ENCODE results near the gene UBL7. TPM values are rescaled to one million over a fixed set of nuclear protein-coding genes. Genes with fewer than 3 reads are reported as not detected.
A peak's percentile ranks its signal among the peaks of the same experiment; 100 is the strongest.
"Not testable (repeated sequence)": the region's sequence is repeated elsewhere in the genome, so short reads cannot be mapped to it uniquely, and the experiment has no call there.

The UBL7 gene
- total and polyA plus RNA-seq, 8 donors, result 2.0 to 131 (median 35.8) TPM

DNA sequence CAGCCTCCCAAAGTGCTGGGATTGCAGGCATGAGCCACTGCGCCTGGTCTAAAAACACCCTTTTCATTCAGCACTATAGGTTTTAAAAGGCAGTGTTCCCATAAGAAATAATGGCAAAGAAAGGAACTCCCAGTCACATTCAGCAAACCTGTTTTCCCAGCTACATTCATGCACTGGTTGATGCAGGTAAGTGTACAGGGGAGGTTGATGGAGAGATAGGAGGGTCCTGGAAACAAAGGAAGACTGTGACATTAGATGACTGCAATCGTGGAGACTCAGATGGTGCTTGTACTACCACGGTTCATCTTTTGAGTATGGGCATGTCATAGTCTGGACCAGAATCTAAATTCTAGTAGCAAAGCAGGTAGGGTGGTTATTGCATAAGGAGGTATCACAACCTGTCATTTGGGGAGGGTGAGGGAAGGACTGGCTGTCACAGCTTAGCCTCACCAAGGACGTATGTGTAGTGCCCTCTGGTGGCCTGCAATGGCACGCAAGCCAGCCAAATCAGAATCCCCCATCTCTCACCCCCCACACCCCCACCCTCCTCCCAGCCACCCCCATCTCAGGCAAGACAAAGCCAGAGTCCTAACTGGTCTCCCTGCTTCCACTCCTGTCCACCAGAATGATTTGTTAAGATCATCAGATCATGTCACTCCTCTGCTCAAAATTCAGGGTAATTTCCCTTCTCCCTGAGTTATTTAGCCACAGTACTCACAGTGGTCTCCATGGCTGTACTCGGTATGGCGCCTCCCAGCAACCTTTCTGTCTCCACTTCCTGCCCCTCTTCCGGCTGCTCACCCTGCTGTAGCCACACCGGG, 28.8 kb upstream of the UBL7 start:
- Histone ChIP-seq H3K4me1 (no peaks in the 10 kb centered on the region), H3K27me3 (no peaks in the 10 kb centered on the region), H3K4me3 (no peak overlapping the region), H3K27ac (no peak overlapping the region), H3K9me3 (no peaks in the 10 kb centered on the region), H3K36me3 (no peaks in the 10 kb centered on the region)
- intact Hi-C loops (cut with DNase I; ENCODE audit: low total_unique reads), result no loop called here
- DNase-seq, result peak; percentile 46 to 83
- 30 to 38% (median 37%) methylated on average over 9 of the region's 9 CpGs for WGBS, 5 donors
- TF ChIP-seq EP300 (IDR thresholded peaks at IDR 0.05) (no peak), POLR2AphosphoS5 (IDR thresholded peaks at IDR 0.05) (no peak), POLR2A (IDR thresholded peaks at IDR 0.05) (no peak)
- TF ChIP-seq, protein P1, sequence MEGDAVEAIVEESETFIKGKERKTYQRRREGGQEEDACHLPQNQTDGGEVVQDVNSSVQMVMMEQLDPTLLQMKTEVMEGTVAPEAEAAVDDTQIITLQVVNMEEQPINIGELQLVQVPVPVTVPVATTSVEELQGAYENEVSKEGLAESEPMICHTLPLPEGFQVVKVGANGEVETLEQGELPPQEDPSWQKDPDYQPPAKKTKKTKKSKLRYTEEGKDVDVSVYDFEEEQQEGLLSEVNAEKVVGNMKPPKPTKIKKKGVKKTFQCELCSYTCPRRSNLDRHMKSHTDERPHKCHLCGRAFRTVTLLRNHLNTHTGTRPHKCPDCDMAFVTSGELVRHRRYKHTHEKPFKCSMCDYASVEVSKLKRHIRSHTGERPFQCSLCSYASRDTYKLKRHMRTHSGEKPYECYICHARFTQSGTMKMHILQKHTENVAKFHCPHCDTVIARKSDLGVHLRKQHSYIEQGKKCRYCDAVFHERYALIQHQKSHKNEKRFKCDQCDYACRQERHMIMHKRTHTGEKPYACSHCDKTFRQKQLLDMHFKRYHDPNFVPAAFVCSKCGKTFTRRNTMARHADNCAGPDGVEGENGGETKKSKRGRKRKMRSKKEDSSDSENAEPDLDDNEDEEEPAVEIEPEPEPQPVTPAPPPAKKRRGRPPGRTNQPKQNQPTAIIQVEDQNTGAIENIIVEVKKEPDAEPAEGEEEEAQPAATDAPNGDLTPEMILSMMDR (IDR thresholded peaks at IDR 0.05), result peak in 4 of 7 experiments; percentile 48 to 67 (median 54)

DNA sequence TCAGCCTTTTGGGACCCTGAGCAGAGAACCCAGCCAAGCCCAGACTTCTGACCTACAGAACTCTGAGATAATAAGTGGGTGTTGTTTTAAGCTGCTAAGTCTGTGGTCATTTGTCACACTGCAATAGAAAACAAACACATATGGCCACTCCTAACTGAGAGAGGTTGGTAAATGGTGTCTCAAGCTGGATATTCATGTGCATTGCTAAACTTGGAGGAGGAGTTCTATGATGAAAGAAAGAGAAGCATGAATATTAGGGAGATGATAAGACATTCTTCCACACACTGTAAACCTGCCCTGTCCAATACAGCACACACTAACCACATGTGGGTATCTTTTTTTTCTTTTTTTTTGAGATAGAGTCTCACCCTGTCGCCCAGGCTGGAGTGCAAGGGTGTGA, 27.8 kb upstream of the UBL7 start:
- TF ChIP-seq, protein P1 (IDR thresholded peaks at IDR 0.05), result no peak
- Histone ChIP-seq H3K27ac (peak overlapping the region in 1 of 5 donors; percentile 37), H3K36me3 (no peaks in the 10 kb centered on the region), H3K4me1 (no peaks in the 10 kb centered on the region), H3K4me3 (no peak overlapping the region), H3K27me3 (no peaks in the 10 kb centered on the region), H3K9me3 (no peaks in the 10 kb centered on the region)
- WGBS, 5 donors, result 58 to 89% (median 83%) methylated on average over 1 of the region's 1 CpG
- intact Hi-C loops (cut with DNase I; ENCODE audit: low total_unique reads), result no loop called here
- peak in 1 of 2 donors; percentile 44 for DNase-seq

DNA sequence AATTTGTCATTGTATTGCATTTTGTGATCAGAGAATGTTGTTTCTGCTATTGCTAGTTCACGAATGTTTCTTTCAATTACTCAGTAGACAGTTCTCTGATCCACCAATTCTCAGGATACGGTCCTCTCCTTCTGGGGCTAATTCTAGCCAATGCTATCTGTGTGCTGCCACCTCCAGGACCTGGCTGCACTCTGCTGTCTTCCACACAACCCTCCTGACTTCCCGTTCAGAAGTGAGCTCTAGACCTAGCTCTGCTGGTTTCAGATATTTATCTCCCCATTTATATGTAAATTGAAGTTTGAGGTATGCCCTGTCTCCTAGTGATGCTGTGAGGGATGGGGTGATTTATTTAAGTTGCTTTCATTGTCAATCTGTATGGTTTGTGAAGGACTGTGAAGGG, 21.7 kb upstream of the UBL7 start:
- 59 to 73% (median 72%) methylated on average over 3 of the region's 3 CpGs for WGBS, 5 donors
- TF ChIP-seq POLR2A (IDR thresholded peaks at IDR 0.05), result no peak
- TF ChIP-seq POLR2AphosphoS5 (IDR thresholded peaks at IDR 0.05), result no peak
- no peak for TF ChIP-seq EP300 (IDR thresholded peaks at IDR 0.05)
- TF ChIP-seq, protein P1 (IDR thresholded peaks at IDR 0.05), result no peak
- no peaks in the 10 kb centered on the region for H3K9me3 ChIP-seq
- H3K27me3 ChIP-seq, result no peaks in the 10 kb centered on the region
- H3K27ac ChIP-seq, result no peak overlapping the region
- no peak overlapping the region for H3K4me3 ChIP-seq
- no peaks in the 10 kb centered on the region for H3K4me1 ChIP-seq
- DNase-seq, result no peak
- H3K36me3 ChIP-seq, result peaks cover 0 to 22% (median 10%) of the 10 kb centered on the region in 4 donors
- intact Hi-C loops (cut with DNase I; ENCODE audit: low total_unique reads), result no loop called here

DNA sequence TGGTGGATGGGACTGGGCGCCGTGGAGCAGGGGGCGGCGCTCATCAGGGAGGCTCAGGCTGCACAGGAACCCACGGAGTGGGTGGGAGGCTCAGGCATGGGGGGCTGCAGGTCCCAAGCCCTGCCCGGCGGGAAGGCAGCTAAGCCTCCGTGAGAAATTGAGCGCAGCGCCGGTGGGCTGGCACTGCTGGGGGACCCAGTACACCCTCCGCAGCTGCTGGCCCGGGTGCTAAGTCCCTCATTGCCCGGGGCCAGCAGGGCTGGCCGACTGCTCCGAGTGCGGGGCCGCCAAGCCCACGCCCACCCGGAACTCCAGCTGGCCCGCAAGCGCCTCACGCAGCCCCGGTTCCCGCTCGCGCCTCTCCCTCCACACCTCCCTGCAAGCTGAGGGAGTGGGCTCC, 19.4 kb upstream of the UBL7 start:
- H3K27me3 ChIP-seq; H3K9me3 ChIP-seq; H3K27ac ChIP-seq; H3K4me3 ChIP-seq; intact Hi-C loops (cut with DNase I; ENCODE audit: low total_unique reads); H3K4me1 ChIP-seq; DNase-seq: not testable (repeated sequence)
- peaks cover 0 to 24% (median 10%) of the 10 kb centered on the region in 4 donors for H3K36me3 ChIP-seq
- WGBS, 5 donors, result 94 to 100% (median 98%) methylated on average over 8 to 27 of the region's 27 CpGs

DNA sequence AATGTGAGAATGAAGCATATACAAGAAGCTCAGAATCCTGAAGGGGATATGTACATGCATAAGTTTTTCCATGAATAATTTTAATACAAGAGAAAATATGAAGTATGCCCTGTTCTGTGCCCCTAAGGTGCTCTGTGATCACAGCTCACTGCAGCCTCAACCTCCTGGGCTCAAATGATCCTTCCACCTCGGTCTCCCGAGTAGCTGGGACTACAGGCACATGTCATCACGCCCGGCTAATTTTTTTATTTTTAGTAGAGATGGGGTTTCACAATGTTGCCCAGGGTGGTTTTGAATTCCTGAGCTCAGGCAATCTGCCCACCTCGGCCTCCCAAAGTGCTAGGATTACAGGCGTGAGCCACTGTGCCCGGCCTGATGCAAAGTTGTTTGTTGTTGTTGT, 10.7 kb upstream of the UBL7 start:
- H3K4me1 ChIP-seq; H3K27me3 ChIP-seq; intact Hi-C loops (cut with DNase I; ENCODE audit: low total_unique reads); DNase-seq; H3K27ac ChIP-seq; H3K4me3 ChIP-seq; H3K9me3 ChIP-seq: not testable (repeated sequence)
- WGBS, 5 donors, result 94 to 99% (median 96%) methylated on average over 7 of the region's 7 CpGs
- peaks cover 0 to 44% (median 35%) of the 10 kb centered on the region in 4 donors for H3K36me3 ChIP-seq
